Loucy (cell line): ENCODE measurements around the gene PSMD1.

Experiments used
- H2AFZ ChIP-seq: fragments of 200-600 bp; sonication (generic); 2 replicates; pipeline ENCODE4 v1.6.0; 2016; ENCODE audit warnings: antibody characterized with exemption, mild to moderate bottlenecking, low read length, moderate library complexity
- H3F3A ChIP-seq: fragments of 200-600 bp; 2 replicates; pipeline ENCODE4 v1.6.0; 2016; ENCODE audit warnings: antibody characterized with exemption, low read depth, mild to moderate bottlenecking
- H3K27me3 ChIP-seq: fragments of 200-600 bp; sonication (generic); 2 replicates; pipeline ENCODE4 v1.6.1; 2014; ENCODE audit warnings: low read length, mild to moderate bottlenecking; ENCODE audit not compliant: insufficient read depth, poor library complexity, severe bottlenecking
- H3K36me3 ChIP-seq: fragments of 200-600 bp; sonication (generic); 2 replicates; pipeline ENCODE4 v1.6.1; 2016; ENCODE audit warnings: low read length; ENCODE audit not compliant: insufficient read depth
- H3K4me1 ChIP-seq: fragments of 200-600 bp; sonication (generic); 2 replicates; pipeline ENCODE4 v1.5.1; 2014; ENCODE audit warnings: low read length, mild to moderate bottlenecking; ENCODE audit not compliant: insufficient read depth, poor library complexity, severe bottlenecking
- H3K4me2 ChIP-seq: fragments of 200-600 bp; sonication (generic); 2 replicates; pipeline ENCODE4 v1.6.0; 2014; ENCODE audit warnings: antibody characterized with exemption, low read length, low read depth, mild to moderate bottlenecking; ENCODE audit not compliant: poor library complexity, severe bottlenecking
- H3K4me3 ChIP-seq: fragments of 200-600 bp; sonication (generic); 2 replicates; pipeline ENCODE4 v1.5.1; 2014; ENCODE audit warnings: low read length, mild to moderate bottlenecking, mixed read lengths; ENCODE audit not compliant: poor library complexity, severe bottlenecking
- H3K79me2 ChIP-seq: fragments of 200-600 bp; sonication (generic); 2 replicates; pipeline ENCODE4 v1.6.1; 2014; ENCODE audit warnings: low read length; ENCODE audit not compliant: insufficient read depth
- H3K9ac ChIP-seq: fragments of 200-600 bp; sonication (generic); 2 replicates; pipeline ENCODE4 v1.6.0; 2014; ENCODE audit warnings: mild to moderate bottlenecking, low read depth, low read length, moderate library complexity; ENCODE audit not compliant: poor library complexity, severe bottlenecking
- H3K9me2 ChIP-seq: fragments of 200-600 bp; sonication (generic); replicated peaks from 2 replicates; pipeline ENCODE4 v1.6.1; 2016; ENCODE audit warnings: low read depth, low read length, mixed read lengths
- H3K9me3 ChIP-seq: fragments of 200-600 bp; sonication (generic); 2 replicates; pipeline ENCODE4 v1.6.1; 2014; ENCODE audit warnings: mild to moderate bottlenecking, antibody characterized with exemption, low read length, low read depth; ENCODE audit not compliant: insufficient read depth
- H4K20me1 ChIP-seq: fragments of 200-600 bp; sonication (generic); 2 replicates; pipeline ENCODE4 v1.6.0; 2014; ENCODE audit warnings: antibody characterized with exemption, low read length, mild to moderate bottlenecking; ENCODE audit not compliant: insufficient read depth, poor library complexity, severe bottlenecking
- CTCF ChIP-seq: fragments of 200-600 bp; sonication (generic); conservative IDR thresholded peaks from 2 replicates; pipeline ENCODE4 v1.5.1; 2014; ENCODE audit warnings: mild to moderate bottlenecking, antibody characterized with exemption, low read length
- EZH2phosphoT487 ChIP-seq: fragments of 200-600 bp; IDR thresholded peaks from 2 replicates; pipeline ENCODE4 v1.6.1; 2018; ENCODE audit warnings: antibody characterized with exemption, mild to moderate bottlenecking, moderate library complexity, borderline replicate concordance

The PSMD1 gene

GRCh38 chr2:231221761-231222160 lies 165.1 kb downstream of the PSMD1 start:
- no peaks in the 10 kb centered on the region for H3K4me1 ChIP-seq
- H3K9me2 ChIP-seq = no peaks in the 10 kb centered on the region
- TF ChIP-seq EZH2phosphoT487 (no peak), CTCF (no peak)
- H2AFZ ChIP-seq = no peak overlapping the region
- no peaks in the 10 kb centered on the region for H4K20me1 ChIP-seq
- H3K4me3 ChIP-seq = no peak overlapping the region
- no peaks in the 10 kb centered on the region for H3F3A ChIP-seq
- H3K4me2 ChIP-seq = no peak overlapping the region
- no peaks in the 10 kb centered on the region for H3K79me2 ChIP-seq
- H3K27me3 ChIP-seq = no peaks in the 10 kb centered on the region
- no peaks in the 10 kb centered on the region for H3K36me3 ChIP-seq
- no peak overlapping the region for H3K9ac ChIP-seq
- H3K9me3 ChIP-seq = no peaks in the 10 kb centered on the region
